HCT116 (cell line): ENCODE data around the gene NHERF1.

ENCODE experiments used
- ATF3 ChIP-seq: IDR thresholded peaks from 2 replicates; pipeline ENCODE4 v1.6.1; 2012
- CEBPB ChIP-seq: IDR thresholded peaks from 2 replicates; pipeline ENCODE4 v1.6.1; 2012; ENCODE audit warnings: low read depth
- CTCF ChIP-seq, 3 experiments: fragments of 200-600 bp in 1 of 3; sonication (generic) in 1 of 3; IDR thresholded peaks in 2 of 3; conservative IDR thresholded peaks in 1 of 3; 2 replicates each; pipeline ENCODE4 v1.5.1; 2012 to 2017; ENCODE audit warnings: low read depth in 2 of 3, low read length in 2 of 3, antibody characterized with exemption in 1 of 3, borderline replicate concordance in 1 of 3, control low read depth in 1 of 3, mild to moderate bottlenecking in 1 of 3, mixed read lengths in 1 of 3, mixed run types in 1 of 3, moderate library complexity in 1 of 3; ENCODE audit not compliant: insufficient read depth in 1 of 3
- EZH2 ChIP-seq: fragments of 200-600 bp; sonication (generic); IDR thresholded peaks from 2 replicates; pipeline ENCODE4 v1.6.1; 2017; ENCODE audit warnings: antibody characterized with exemption, mixed run types
- JUND ChIP-seq: IDR thresholded peaks from 2 replicates; pipeline ENCODE4 v1.6.1; 2012
- MAX ChIP-seq: IDR thresholded peaks from 2 replicates; pipeline ENCODE4 v1.6.1; 2012
- POLR2A ChIP-seq: IDR thresholded peaks from 2 replicates; pipeline ENCODE4 v1.7.0; 2011; ENCODE audit warnings: borderline replicate concordance; ENCODE audit not compliant: insufficient read depth, insufficient read length; ENCODE audit errors: extremely low read depth
- SP1 ChIP-seq: IDR thresholded peaks from 2 replicates; pipeline ENCODE4 v1.6.1; 2012; ENCODE audit warnings: low read depth
- TCF7L2 ChIP-seq: IDR thresholded peaks from 2 replicates; pipeline ENCODE4 v1.7.0; 2011; ENCODE audit warnings: borderline replicate concordance, inconsistent platforms; ENCODE audit not compliant: insufficient read depth, insufficient read length; ENCODE audit errors: extremely low read depth

GRCh38 chr17:74704544-74704943, 43.9 kb upstream of the NHERF1 start:
- TF ChIP-seq TCF7L2 (no peak), CTCF (IDR thresholded peaks at IDR 0.05 in 2 of 3, conservative IDR thresholded peaks at IDR 0.05 in 1 of 3; ENCODE audit: borderline replicate concordance in 1 of 3, insufficient read depth in 1 of 3, low read depth in 2 of 3, low read length in 2 of 3) (no peak), EZH2 (no peak), CEBPB (no peak), JUND (no peak), SP1 (no peak), POLR2A (no peak), MAX (no peak), ATF3 (no peak)
